Hepatocyte (in vitro differentiated cells): ENCODE measurements around the gene TMEM255B.

Source experiments
- EZH2 ChIP-seq: fragments of 200-600 bp; sonication (generic); IDR thresholded peaks from 2 replicates; pipeline ENCODE4 v1.6.1; 2016; ENCODE audit warnings: antibody characterized with exemption, mild to moderate bottlenecking, borderline replicate concordance
- TF ChIP-seq, protein P1 (sequence below): fragments of 200-600 bp; sonication (generic); IDR thresholded peaks from 2 replicates; pipeline ENCODE4 v1.5.1; 2016; ENCODE audit warnings: antibody characterized with exemption, mild to moderate bottlenecking; ENCODE audit not compliant: poor library complexity

DNA sequence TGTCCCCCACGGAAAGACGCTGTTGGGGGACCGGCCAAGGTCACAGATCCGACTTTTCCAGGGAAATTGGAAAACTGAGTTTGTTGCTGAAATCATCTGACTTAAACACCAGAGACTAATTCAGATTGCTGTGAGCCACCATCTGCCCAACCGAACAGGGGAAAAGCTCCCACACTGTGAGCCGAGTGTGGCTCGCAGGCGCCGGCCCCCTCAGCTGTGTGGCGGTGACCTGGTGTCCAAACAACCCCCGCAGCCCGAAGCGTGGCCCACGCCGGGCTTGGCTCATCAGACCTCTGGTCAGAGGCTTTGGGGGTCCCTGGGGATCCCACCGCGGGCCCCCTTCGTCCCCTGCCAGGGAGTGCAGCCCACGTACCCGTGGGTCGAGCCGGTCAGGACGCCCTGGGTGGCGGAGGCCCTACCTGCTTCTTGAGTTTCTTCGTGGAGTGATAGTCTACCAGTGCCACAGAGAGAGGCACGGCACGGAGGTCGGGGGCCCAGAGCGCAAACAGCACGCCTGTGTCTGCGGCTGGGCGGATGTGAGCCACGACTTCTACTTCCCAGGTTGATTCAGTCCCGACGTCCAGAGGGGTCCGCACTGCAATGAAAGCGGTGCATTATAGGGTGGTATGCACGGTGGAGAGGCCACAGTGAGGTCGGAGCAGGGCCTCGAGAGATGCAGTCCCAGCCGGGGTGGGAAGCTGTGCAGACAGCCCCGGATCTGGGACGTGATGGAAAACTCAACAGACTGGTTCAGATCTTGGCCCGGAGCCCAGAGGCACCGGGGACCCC, 64.1 kb downstream of the TMEM255B start:
- TF ChIP-seq, protein P1, sequence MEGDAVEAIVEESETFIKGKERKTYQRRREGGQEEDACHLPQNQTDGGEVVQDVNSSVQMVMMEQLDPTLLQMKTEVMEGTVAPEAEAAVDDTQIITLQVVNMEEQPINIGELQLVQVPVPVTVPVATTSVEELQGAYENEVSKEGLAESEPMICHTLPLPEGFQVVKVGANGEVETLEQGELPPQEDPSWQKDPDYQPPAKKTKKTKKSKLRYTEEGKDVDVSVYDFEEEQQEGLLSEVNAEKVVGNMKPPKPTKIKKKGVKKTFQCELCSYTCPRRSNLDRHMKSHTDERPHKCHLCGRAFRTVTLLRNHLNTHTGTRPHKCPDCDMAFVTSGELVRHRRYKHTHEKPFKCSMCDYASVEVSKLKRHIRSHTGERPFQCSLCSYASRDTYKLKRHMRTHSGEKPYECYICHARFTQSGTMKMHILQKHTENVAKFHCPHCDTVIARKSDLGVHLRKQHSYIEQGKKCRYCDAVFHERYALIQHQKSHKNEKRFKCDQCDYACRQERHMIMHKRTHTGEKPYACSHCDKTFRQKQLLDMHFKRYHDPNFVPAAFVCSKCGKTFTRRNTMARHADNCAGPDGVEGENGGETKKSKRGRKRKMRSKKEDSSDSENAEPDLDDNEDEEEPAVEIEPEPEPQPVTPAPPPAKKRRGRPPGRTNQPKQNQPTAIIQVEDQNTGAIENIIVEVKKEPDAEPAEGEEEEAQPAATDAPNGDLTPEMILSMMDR = no peak
- TF ChIP-seq EZH2 = no peak
